Panc1 (cell line): ENCODE data around the gene DDX1.

Source experiments
- POLR2AphosphoS5 ChIP-seq: IDR thresholded peaks from 2 replicates; pipeline ENCODE4 v1.6.1; 2012; ENCODE audit warnings: mild to moderate bottlenecking, low read depth, low read length, moderate library complexity
- REST ChIP-seq, 2 experiments: IDR thresholded peaks; 2 replicates each; pipeline ENCODE4 v1.6.1; 2011 to 2012; ENCODE audit warnings: low read depth in 2 of 2, control low read depth in 1 of 2, low read length in 1 of 2, mild to moderate bottlenecking in 1 of 2, moderate library complexity in 1 of 2; ENCODE audit not compliant: insufficient read depth in 1 of 2
- SIN3A ChIP-seq: IDR thresholded peaks from 2 replicates; pipeline ENCODE4 v1.6.1; 2012; ENCODE audit warnings: low read depth, mild to moderate bottlenecking, low read length, moderate library complexity, borderline replicate concordance; ENCODE audit not compliant: insufficient read depth
- TF ChIP-seq, protein P1 (sequence below): fragments of 450-650 bp; IDR thresholded peaks from 2 replicates; pipeline ENCODE4 v1.5.1; 2017; ENCODE audit warnings: mild to moderate bottlenecking

GRCh38 chr2:15595342-15595905, 3.8 kb downstream of the DDX1 start:
- no peak for TF ChIP-seq POLR2AphosphoS5
- TF ChIP-seq, protein P1, sequence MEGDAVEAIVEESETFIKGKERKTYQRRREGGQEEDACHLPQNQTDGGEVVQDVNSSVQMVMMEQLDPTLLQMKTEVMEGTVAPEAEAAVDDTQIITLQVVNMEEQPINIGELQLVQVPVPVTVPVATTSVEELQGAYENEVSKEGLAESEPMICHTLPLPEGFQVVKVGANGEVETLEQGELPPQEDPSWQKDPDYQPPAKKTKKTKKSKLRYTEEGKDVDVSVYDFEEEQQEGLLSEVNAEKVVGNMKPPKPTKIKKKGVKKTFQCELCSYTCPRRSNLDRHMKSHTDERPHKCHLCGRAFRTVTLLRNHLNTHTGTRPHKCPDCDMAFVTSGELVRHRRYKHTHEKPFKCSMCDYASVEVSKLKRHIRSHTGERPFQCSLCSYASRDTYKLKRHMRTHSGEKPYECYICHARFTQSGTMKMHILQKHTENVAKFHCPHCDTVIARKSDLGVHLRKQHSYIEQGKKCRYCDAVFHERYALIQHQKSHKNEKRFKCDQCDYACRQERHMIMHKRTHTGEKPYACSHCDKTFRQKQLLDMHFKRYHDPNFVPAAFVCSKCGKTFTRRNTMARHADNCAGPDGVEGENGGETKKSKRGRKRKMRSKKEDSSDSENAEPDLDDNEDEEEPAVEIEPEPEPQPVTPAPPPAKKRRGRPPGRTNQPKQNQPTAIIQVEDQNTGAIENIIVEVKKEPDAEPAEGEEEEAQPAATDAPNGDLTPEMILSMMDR = no peak
- TF ChIP-seq REST (IDR thresholded peaks at IDR 0.05; ENCODE audit: insufficient read depth in 1 of 2, low read depth in 2 of 2, low read length in 1 of 2) = no peak
- no peak for TF ChIP-seq SIN3A
